Left forelimb (tissue), 1 donor: ENCODE measurements around the gene ZNF398.

Experiments used
- DNase-seq: peaks from one replicate; pipeline ENCODE4 v3.0.0-alpha.2; 2018; ENCODE audit warnings: low spot score

The ZNF398 gene

DNA sequence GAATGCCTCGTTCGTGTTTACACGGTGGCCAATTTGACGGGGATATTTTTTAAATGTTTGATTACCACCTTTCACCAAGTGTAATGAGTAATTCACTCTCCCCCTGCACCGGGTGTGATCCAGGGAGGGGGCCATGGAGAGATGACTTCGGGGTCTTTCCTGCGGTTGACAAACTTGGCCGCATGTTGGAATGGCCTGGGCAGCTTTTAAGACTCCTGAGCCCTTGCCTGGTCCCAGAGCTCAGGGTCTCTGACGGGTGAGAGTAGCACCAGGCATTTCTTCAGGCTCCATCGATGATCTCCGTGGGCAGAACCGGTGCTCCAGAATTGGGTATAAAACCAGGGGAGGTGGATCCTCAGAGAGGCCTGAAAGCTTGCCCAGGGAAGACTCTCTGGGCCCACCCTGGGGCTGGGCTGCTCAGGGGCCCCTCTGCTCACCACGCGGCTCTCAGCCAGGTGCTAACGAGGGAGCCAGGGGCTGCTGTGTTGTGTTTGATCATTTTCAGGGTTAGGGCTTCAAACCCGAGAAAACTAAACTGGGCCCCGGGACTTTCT lies 49.0 kb downstream of the ZNF398 start:
- no peak for DNase-seq

DNA sequence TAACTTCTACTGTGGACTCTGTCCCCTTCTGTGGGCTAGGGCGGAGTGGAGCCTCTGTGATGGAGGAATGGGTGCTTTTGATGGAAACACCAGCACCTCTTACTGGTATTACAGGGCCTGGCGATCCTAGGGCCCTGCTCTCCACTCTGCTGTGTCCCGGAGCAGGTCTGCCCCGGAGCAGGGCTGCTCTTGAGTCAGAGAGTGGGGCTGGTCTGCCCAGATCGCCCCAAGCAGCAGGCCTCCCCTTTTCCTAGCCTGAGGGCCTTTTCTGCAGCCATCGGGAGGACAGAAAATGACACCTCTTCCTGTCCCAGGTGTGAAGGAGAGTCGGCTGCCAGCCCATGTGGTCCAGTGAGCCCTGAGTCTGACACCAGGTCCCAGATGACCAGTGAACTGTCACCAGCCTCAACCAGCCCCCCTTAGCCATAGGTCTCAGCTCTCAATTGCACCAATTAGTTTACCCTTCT lies 49.5 kb downstream of the ZNF398 start:
- no peak for DNase-seq

DNA sequence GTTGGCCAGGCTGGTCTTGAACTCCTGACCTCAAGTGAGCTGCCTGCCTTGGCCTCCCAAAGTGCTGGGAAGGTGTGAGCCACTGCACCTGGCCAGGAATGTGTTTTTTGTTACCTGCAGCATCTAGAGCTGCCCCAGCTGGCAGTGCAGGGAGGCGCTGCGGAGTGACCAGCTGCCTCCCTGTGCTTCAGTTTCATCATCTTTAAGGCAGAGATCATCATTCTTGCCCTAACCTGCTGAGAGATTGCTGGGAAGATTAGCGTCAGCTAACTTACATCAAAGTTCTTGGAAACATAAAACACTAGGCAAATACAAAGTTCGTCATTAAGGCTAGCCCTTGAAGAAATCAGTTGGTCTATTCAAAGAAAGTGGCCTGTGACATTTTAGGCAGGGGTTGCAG lies 50.4 kb downstream of the ZNF398 start:
- no peak for DNase-seq

DNA sequence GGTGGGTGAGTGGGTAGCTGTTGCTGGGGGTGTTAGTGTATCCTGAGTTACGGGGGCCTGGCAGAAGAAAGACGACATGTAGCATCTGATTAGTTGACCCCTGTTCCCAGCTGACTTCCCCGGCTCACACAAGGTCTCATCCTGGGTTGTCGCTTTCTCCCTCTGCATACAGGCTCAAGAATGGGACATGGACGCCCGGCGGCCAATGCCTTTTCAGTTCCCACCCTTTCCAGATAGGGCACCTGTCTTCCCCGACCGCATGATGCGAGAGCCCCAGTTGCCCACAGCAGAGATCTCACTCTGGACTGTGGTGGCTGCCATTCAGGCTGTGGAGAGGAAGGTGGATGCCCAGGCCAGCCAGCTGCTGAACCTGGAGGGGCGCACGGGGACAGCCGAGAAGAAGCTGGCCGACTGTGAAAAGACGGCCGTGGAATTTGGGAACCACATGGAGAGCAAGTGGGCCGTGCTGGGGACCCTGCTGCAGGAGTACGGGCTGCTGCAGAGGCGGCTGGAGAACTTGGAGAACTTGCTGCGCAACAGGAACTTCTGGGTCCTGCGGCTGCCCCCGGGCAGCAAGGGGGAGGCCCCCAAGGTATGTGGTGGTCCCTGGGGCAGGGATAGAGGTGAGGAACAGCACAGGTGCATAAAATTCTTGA lies 51.0 kb downstream of the ZNF398 start:
- DNase-seq: no peak

DNA sequence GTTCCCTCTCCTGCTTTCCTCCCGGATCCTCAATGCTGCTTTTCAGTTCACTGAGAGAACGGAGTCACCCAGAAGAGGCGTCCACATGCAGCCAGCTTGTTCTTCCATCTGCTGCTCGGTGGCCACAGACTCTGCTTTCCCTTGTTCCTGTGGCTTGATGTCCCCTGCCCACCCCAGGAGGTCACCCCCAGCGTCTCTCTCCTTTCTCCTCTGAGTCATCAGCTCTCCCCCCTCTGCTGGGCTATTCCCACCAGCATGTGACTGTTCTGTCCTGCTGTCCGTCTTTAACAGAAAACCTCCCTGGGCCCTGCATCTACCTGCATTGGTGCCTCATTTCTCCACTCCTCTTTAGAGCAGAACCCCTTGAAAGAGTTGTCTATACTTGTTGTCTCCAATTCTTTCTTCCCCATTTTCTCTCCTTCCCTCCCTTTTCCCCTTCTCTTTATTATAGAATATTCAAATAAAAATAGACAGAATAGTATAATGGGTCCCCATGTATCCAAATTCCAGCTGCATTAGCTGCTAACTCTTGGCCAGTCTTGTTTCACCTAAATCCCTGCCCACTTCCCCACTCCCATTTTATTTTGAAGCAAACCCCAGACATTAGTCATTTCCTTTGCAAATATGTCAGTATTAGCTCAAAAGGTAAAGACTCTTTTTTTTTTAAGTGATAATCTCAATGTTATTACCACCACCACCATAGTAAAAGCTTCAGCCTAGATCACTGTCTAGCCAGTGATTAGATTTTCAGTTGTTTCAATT lies 52.2 kb downstream of the ZNF398 start:
- no peak for DNase-seq

DNA sequence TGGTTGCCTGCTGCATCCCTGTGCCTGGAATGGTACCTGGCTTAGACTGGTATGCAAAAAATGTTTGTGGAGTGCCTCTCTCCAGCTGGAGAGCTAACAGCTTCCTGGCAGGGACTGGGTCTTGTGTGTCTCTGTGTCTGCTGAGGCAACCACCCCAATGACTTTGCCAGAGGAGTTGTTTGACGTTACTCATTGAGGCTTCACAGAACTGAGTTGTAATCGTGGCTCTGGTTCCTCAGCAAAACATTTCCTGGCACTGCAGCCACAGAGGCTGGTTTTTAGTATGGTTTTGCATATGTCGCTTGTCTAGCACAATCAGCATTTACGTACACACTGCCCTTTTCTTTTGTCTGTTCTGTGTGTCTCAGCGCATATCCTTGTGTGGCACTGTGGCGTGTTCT lies 55.6 kb downstream of the ZNF398 start:
- no peak for DNase-seq

DNA sequence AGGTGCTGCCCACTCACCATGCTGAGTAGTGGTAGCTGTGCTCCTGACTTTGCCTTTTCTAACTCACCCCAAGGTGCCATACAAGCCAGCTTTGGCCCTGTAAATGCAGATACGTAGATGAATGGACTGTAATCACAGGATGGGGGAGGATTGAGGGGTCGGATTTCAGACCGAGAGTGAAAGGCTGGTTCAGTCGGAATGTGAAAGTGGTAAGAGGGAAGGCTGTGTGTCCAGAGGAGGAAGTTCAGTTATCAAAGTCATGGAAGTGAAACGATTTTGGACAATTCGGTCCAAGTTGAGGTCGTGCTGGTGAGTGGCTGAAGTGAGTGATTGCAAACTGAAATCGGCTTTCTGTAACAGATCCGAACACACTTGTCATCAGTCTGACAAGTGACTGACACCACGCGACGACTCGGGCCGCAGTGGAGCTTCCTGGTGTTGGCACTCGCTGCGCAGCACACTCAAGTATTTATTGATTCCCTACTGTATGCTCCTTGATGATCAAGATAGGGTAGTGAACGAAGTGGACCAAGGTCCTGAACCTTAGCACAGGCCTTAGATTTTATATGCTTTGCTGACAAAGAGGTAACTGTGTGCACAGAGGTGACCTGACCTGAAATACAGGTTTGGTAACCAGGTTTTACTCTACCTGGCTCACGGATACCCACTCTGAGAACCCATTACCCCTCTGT lies 58.6 kb downstream of the ZNF398 start:
- no peak for DNase-seq

DNA sequence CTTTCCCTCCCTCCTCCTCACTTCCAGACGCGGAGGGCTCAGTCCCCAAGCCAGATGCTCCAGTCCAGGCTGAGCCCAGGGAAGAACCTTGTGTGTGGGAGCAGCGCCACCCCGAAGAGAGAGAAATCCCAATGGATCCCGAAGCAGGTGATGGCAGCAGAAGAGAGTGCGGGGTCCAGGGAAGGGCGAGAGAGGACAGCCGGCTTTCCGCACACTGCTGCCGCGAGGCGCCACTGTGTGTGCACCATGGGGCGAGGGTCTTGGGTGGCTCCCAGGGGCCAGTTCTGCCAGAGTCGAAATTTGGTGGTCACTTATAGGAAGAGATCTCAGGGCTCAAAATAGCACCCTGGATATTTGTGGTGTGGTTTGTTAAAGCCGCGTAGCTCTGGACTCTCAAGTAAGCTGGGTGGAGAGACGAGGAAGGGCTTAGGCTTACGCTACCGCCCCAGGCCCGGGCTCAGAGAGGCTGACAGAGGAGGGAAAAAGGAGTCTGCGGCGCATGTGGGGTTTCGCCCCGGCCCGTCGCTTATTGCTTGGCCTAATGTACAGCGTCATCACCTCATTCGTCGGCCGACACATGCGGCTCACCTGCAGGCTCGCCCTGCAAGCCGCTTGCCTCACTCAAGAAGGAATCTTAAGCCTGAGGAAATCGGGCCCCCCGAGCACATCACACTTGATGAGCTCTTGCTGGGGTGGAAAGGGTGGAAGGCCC lies 60.2 kb downstream of the ZNF398 start:
- no peak for DNase-seq

DNA sequence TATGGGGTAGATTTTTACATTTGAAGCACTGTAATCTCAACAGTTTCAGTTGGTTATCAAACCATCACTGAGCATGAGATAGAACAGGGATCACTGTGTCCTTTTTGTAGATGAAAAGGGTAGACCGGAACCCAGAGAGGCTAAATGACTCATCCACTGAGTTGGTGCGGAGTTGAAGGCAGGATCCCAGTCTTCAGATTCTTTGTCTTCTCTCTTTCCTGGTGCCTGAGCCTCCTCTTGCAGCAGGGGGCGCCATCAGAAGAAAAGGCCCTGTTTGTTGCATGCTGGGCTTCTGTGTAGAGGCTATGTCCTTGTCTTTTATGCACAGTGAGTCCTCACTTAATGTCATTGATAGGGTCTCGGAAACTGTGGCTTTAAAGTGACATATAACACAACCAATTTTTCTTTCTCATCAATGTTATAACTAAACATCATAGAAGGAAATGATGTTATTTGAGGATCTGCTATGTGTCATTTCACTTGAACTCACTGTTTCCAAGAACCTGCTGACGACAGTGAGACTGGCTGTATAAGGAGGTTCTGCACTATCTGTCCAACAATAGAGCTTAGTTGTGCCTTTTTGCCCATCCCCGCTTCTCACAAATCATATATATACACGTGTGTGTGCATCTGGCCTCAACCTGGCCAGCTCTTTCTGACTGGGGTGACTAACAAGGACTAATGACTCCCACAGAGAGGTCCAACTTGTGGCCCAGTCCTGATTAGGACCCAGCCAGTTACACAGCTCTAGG lies 62.4 kb downstream of the ZNF398 start:
- DNase-seq: no peak

DNA sequence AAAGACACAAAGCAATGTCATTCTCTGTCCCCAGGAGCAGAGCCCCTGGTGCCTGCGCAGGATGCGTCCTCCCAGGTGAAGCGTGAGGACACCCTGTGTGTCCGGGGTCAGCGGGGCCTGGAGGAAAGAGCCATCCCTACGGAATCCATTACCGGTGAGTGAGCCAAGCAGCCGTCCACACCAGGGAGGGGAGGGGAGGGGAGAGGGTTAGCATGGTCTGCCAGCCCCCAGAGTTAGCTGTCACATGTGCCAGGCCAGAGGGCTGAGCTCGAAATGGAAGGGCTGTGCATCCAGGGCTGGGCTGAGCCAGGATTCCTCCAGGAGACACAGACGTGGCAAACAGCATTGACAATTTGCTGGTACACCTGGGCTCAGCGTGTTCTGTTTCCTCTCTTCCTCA lies 63.3 kb downstream of the ZNF398 start:
- no peak for DNase-seq

DNA sequence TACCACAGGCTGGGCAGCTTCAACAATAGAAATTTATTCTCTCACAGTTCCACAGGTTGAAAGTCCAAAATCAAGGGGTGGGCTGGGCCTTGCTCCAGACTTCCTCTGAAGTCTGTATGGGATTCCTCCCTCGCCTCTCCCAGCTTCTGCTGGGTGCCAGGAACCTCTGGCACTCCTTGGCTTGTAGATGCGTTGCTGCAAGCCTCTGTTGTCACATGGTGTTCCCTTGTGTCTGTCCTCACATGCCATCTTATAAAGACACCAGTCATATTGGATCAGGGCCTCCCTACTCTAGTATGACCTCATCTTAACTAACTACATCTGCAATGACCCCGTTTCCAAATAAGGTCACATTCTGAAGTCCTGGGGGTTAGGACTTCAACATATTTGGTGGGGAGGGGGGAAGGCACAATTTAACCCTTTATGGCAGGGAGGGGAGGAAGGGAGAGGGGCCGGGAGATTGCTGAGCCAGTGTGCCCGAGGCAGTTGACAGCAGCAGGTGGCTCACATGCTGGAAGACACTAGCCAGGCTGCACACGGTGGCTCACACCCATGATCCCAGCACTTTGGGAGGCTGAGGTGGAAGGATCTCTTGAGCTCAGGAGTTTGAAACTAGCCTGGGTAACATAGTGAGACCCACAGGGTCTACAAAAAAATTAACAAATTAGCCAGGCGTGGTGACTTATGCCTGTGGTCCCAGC lies 66.9 kb downstream of the ZNF398 start:
- DNase-seq: no peak

DNA sequence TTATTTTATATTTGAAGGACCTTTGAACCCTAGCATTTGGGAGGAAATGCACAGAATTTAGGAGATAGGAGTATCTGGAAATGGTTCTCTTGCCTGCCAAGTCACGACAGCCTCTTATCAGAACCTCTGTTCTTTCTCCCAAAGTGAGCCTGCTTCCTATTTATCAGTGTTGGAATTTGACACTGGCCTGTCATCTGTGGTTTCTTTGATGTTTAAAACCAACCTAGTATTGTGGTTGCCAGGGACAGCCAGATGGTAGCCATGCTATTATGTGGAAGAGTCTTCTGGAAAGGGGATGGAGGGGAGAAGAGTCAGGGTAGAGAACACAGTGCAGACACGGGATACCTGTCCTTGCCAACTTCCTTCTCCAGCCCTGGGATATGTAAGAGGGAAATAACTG lies 69.1 kb downstream of the ZNF398 start:
- no peak for DNase-seq

DNA sequence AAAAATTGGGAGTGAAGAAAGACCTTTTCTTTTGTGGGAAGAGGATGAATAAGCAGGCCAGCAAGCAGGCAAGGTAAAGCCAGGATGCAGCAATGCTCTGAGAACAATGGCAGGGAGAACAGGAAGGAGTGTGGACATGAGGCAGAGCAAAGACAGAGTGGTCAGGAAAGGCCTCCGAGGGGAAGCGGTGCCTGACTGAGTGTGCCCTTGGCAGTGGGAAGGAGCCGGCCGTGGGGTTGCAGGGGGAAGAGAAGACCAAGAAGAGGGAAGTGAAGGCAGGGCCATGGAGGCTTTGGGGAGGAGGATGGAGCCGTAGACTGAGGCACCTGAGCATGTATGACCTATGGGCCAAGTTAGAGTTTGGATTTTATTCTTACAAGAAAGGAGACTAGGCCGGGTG lies 70.3 kb downstream of the ZNF398 start:
- DNase-seq: no peak

DNA sequence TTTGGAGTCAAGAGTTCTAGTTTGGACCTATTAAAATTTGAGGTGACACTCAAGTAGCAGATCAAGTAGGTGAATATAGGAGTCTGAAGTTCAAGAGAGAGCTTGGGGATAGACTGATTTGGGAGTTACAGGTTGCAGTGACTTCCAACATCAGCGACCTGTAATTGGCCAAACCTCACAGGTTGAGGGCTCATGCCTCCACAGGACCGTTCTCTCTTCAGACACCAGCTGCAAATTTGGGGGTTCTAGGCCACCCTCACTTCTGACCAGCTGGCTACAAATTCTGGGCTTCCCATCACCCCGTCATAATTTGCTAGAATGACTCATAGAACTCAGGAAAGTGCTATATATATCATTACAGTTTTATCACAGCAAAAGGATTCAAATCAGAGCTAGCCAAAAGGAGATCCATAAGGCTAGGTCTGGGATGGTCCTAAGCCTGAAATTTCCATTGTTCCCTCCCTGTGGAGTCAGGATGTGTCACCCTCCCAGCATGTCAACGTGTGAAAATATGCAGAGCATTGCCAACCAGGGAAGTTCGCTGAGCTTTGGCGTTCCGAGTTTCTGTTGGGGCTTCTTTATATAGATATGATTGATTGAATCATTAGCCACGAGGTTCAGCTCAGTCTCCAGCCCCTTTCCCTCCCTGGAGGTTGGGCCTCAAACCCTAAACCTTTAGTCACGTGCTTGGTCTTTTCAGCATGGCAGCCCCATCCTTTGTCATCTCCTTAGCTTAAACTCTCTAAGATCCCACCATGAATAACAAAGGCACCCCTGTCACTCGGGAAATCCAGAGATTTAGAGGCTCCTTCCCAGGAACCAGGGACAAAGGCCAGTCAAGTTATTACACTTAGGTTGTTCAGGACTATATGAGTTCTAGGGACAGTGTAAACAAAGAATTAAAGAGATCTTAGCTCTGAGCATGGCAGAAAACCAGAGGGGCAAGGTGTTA lies 71.5 kb downstream of the ZNF398 start:
- no peak for DNase-seq

DNA sequence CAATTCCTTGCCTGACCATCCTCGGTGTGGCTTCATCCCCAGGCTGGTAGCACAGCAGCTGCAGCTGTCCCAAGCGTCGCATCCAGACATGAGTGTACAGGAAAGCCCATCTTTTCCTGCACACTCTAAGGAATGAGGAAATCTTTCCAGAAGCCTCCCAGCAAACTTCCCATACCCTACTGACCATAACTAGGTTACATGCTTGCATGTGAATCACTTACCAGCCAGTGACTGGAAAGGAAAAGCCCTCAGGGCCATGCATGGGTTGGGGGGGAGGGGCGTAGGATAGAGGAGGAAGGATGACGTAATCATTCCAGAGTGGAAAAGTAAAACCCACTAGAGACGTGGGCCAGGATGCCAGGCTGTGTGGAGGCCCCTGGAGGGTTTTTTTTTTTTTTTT lies 73.3 kb downstream of the ZNF398 start:
- no peak for DNase-seq

DNA sequence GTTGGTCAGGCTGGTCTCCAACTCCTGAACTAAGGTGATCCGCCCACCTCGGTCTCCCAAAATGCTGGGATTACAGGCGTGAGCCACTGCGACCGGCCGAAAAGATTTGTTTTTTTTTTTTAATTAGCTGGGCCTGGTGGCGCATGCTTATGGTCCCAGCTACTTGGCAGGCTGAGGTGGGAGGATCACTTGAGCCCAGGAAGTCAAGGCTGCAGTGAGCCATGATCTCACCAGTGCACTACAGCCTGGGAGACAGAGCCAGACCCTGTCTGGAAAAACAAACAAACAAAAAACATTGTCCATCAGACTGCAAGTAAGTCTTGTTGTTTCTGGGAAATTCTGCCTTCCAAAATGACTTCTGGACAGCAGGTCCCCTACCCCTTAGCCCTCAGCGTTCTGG lies 75.9 kb downstream of the ZNF398 start:
- DNase-seq: no peak

DNA sequence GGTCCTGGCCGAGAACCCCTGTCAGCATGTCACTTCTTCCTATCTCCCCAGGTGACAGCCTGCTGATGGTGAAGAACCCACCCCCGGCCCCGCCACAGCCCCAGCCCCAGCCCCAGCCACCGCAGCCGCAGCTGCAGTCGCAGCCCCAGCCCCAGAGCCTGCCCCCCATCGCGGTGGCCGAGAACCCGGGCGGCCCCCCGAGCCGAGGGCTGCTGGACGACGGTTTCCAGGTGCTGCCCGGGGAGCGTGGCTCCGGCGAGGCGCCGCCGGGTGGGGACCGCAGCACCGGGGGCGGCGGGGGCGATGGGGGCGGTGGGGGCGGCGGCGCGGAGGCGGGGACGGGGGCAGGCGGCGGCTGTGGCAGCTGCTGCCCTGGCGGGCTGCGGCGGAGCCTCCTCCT lies 76.5 kb downstream of the ZNF398 start:
- no peak for DNase-seq

DNA sequence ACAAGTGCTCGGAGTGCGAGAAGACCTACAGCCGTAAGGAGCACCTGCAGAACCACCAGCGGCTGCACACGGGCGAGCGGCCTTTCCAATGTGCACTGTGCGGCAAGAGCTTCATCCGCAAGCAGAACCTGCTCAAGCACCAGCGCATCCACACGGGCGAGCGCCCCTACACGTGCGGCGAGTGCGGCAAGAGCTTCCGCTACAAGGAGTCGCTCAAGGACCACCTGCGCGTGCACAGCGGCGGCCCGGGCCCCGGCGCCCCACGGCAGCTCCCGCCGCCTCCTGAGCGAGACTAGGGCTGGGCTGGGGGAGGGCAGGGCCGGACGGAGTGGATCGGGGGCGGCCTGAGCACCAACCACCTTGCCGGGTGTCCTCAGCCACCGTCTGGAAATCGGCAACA lies 77.1 kb downstream of the ZNF398 start:
- DNase-seq: no peak

DNA sequence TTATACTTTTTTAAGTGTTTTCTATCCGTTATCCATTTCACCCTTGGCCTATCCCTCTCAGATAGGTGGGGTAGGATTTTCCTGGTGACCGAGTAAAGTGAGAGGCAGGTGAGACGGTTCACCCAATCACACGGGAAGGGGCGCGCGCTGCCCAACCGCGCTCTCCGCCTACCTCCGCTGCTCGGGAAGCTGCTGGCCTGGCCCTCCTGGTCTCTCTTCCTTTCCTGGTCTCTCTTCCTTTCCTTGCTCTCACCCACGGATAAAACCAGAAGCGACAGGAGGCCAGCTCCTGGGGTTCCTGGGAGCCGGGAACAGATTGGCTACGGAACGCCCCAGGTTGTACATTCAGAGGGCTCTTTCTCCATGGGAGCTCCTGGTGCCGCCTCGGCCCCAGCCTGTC lies 77.9 kb downstream of the ZNF398 start:
- DNase-seq: no peak

DNA sequence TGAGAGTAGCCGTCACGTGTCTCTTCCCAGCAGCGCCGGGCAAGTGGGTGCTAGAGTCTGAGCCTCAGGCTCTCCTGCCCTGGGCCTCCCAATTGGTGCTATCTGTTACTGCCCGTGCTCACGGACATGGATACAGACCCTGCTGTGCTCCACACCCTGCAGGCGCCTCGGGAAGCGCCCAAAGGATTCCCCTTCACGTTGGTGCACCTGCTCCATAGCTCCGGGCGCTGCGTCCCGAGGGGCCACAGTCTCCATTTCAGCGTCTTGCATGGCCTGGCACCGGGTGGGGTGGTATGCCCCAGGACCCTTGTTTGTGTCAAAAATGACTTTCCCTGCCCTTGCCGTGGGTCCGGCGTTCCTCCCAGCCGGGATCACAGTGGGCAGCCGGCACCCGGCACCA lies 78.4 kb downstream of the ZNF398 start:
- DNase-seq: no peak
